ENCODE data around the gene TAAR5.
"Not testable (repeated sequence)": the region's sequence is repeated elsewhere in the genome, so short reads cannot be mapped to it uniquely, and the experiment has no call there.

TAAR5 gene

GRCh38 chr6:132589454-132589853 is at the start of gene TAAR5:
TAAR5 (minus strand) TSS chr6:132589741; CDS start chr6:132589686, 55 bp downstream.
- DNase-seq (ENCODE audit: low read depth in 2 of 2) = no peak

GRCh38 chr6:132637135-132637534 is 47.6 kb upstream of the TAAR5 start:
- DNase-seq (ENCODE audit: low read depth in 2 of 2) = not testable (repeated sequence)

- not testable (repeated sequence) for DNase-seq (ENCODE audit: low read depth in 2 of 2)
These were observed 46.4 kb upstream of the TAAR5 start for GRCh38 chr6:132635906-132636305.

- DNase-seq (ENCODE audit: low read depth in 2 of 2) = not testable (repeated sequence)
These were observed 45.7 kb upstream of the TAAR5 start for GRCh38 chr6:132635288-132635687.

GRCh38 chr6:132634796-132635195 is 45.3 kb upstream of the TAAR5 start:
- no peak for DNase-seq (ENCODE audit: low read depth in 2 of 2)

- DNase-seq (ENCODE audit: low read depth in 2 of 2) = no peak
These were observed 43.8 kb upstream of the TAAR5 start for GRCh38 chr6:132633362-132633761.

GRCh38 chr6:132624175-132624574 is 34.6 kb upstream of the TAAR5 start, which contains the start of gene TAAR2:
TAAR2 (minus strand) TSS chr6:132624275; CDS start chr6:132624275, 0 bp downstream.
- DNase-seq (ENCODE audit: low read depth in 2 of 2) = no peak

- no peak for DNase-seq (ENCODE audit: low read depth in 2 of 2)
These were observed 33.7 kb upstream of the TAAR5 start for GRCh38 chr6:132623106-132623845.

GRCh38 chr6:132616677-132617076 is 27.1 kb upstream of the TAAR5 start:
- DNase-seq (ENCODE audit: low read depth in 2 of 2) = no peak

- no peak for DNase-seq (ENCODE audit: low read depth in 2 of 2)
These were observed 25.0 kb upstream of the TAAR5 start for GRCh38 chr6:132614554-132614953.

- DNase-seq (ENCODE audit: low read depth in 2 of 2) = no peak
These were observed 23.0 kb upstream of the TAAR5 start for GRCh38 chr6:132612449-132613108.

- DNase-seq (ENCODE audit: low read depth in 2 of 2) = no peak
These were observed 22.1 kb upstream of the TAAR5 start for GRCh38 chr6:132611616-132612015.

GRCh38 chr6:132607544-132608233 is 18.1 kb upstream of the TAAR5 start:
- DNase-seq (ENCODE audit: low read depth in 2 of 2) = no peak

- DNase-seq (ENCODE audit: low read depth in 2 of 2) = no peak
These were observed 15.2 kb upstream of the TAAR5 start for GRCh38 chr6:132604635-132605152.

GRCh38 chr6:132600900-132601299 is 11.4 kb upstream of the TAAR5 start:
- not testable (repeated sequence) for DNase-seq (ENCODE audit: low read depth in 2 of 2)

- no peak for DNase-seq (ENCODE audit: low read depth in 2 of 2)
These were observed 8.9 kb upstream of the TAAR5 start for GRCh38 chr6:132598473-132598872.

- DNase-seq (ENCODE audit: low read depth in 2 of 2) = no peak
These were observed 6.7 kb upstream of the TAAR5 start for GRCh38 chr6:132596201-132596600.

- no peak for DNase-seq (ENCODE audit: low read depth in 2 of 2)
These were observed 3.3 kb upstream of the TAAR5 start for GRCh38 chr6:132592855-132593254.

- no peak for DNase-seq (ENCODE audit: low read depth in 2 of 2)
These were observed 821 bp upstream of the TAAR5 start for GRCh38 chr6:132590362-132590761.

- DNase-seq (ENCODE audit: low read depth in 2 of 2) = no peak
These were observed 2.1 kb downstream of the TAAR5 start for GRCh38 chr6:132587424-132587823.

GRCh38 chr6:132584698-132585097 is 4.8 kb downstream of the TAAR5 start:
- DNase-seq (ENCODE audit: low read depth in 2 of 2) = no peak

GRCh38 chr6:132571774-132572173 is 17.8 kb downstream of the TAAR5 start:
- DNase-seq (ENCODE audit: low read depth in 2 of 2) = no peak
